Adrenal gland (tissue), 5 donors: ENCODE results near the gene SLF1.

ENCODE experiments used
- CTCF ChIP-seq, 6 experiments: fragments of 450-650 bp in 4 of 6; fragments of 200-600 bp in 2 of 6; sonication (generic) in 1 of 6; IDR thresholded peaks; 1 replicate in 5 of 6; 2 replicates in 1 of 6; pipeline versions ENCODE4 v1.5.1 to v1.8.0; 2016 to 2021; ENCODE audit warnings: antibody characterized with exemption in 6 of 6, mild to moderate bottlenecking in 2 of 6, moderate library complexity in 1 of 6
- POLR2A ChIP-seq, 2 donors: fragments of 450-650 bp; IDR thresholded peaks; one replicate each; pipeline ENCODE4 v1.6.1; 2017; ENCODE audit warnings: antibody characterized with exemption in 2 of 2, mild to moderate bottlenecking in 2 of 2, moderate library complexity in 1 of 2
- donor health status: DM: no; HTN: no; CAD: no.

DNA sequence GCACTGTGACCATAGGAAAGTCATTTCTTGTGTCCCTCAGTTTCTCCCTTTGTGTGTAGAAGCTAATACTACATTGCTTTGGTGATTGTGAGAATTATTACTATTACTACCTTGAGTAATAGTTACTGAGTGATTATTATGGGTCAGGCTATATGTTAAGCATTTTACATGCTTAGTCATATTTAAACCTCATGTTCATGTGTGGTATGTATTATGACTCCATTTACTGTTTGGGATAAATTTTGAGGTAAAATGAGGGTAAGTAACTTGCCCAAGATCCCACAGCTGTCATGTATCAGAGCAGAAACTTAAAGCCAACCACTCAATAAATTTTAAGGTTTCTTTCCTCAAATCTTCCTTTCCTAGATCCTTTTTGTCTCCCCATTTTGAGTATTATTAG is 28.3 kb downstream of the SLF1 start:
- no peak for TF ChIP-seq POLR2A (IDR thresholded peaks at IDR 0.05)
- TF ChIP-seq CTCF (IDR thresholded peaks at IDR 0.05) = no peak
